OCI-LY7 (cell line): ENCODE measurements around the gene IGLL5.
"Not testable (repeated sequence)": the region's sequence is repeated elsewhere in the genome, so short reads cannot be mapped to it uniquely, and the experiment has no call there.

ENCODE experiments used
- CTCF ChIP-seq: fragments of 200-600 bp; sonication (generic); conservative IDR thresholded peaks from 2 replicates; pipeline ENCODE4 v1.5.1; 2014; ENCODE audit warnings: mild to moderate bottlenecking, antibody characterized with exemption, low read length, moderate library complexity, mixed read lengths
- EZH2phosphoT487 ChIP-seq: fragments of 200-600 bp; sonication (generic); IDR thresholded peaks from 2 replicates; pipeline ENCODE4 v1.6.1; 2018; ENCODE audit warnings: low read depth, borderline replicate concordance, mild to moderate bottlenecking, mixed run types, antibody characterized with exemption, low read length, moderate library complexity, mixed read lengths

- not testable (repeated sequence) for TF ChIP-seq CTCF, EZH2phosphoT487
Measured at GRCh38 chr22:22906391-22906790, 18.8 kb downstream of the IGLL5 start.
